Parathyroid adenoma (tissue), 2 donors: ENCODE data around the gene MYPN.
A peak's percentile ranks its signal among the peaks of the same experiment; 100 is the strongest.

ENCODE experiments used
- H2AFZ ChIP-seq: fragments of 300-600 bp; sonication (generic); one replicate; pipeline ENCODE4 v1.7.0; 2017; ENCODE audit warnings: antibody characterized with exemption, mild to moderate bottlenecking
- H3K27ac ChIP-seq: fragments of 300-600 bp; sonication (generic); one replicate; pipeline ENCODE4 v1.7.0; 2017
- H3K27me3 ChIP-seq: fragments of 300-600 bp; sonication (generic); one replicate; pipeline ENCODE4 v1.7.0; 2017; ENCODE audit warnings: low read length; ENCODE audit not compliant: control insufficient read depth, insufficient read depth
- H3K36me3 ChIP-seq: fragments of 300-600 bp; sonication (generic); one replicate; pipeline ENCODE4 v1.7.0; 2017; ENCODE audit warnings: low read length; ENCODE audit not compliant: control insufficient read depth, insufficient read depth
- H3K4me1 ChIP-seq: fragments of 300-600 bp; sonication (generic); one replicate; pipeline ENCODE4 v1.7.0; 2017; ENCODE audit warnings: control low read depth
- H3K4me2 ChIP-seq: fragments of 300-600 bp; sonication (generic); one replicate; pipeline ENCODE4 v1.7.0; 2017; ENCODE audit warnings: low read length
- H3K4me3 ChIP-seq: fragments of 300-600 bp; sonication (generic); one replicate; pipeline ENCODE4 v1.7.0; 2017; ENCODE audit warnings: low read depth, low read length
- H3K79me2 ChIP-seq: fragments of 300-600 bp; sonication (generic); one replicate; pipeline ENCODE4 v1.7.0; 2017; ENCODE audit warnings: control low read depth
- H3K9ac ChIP-seq: fragments of 300-600 bp; sonication (generic); one replicate; pipeline ENCODE4 v1.7.0; 2017; ENCODE audit warnings: mild to moderate bottlenecking
- H3K9me3 ChIP-seq: fragments of 300-600 bp; sonication (generic); one replicate; pipeline ENCODE4 v1.7.0; 2017; ENCODE audit warnings: low read length; ENCODE audit not compliant: control insufficient read depth
- CTCF ChIP-seq: fragments of 300-600 bp; sonication (generic); IDR thresholded peaks from one replicate; pipeline ENCODE4 v1.7.0; 2017; ENCODE audit warnings: antibody characterized with exemption, mild to moderate bottlenecking
- donor health status: primary hyperparathyroidism.

MYPN gene

GRCh38 chr10:68109331-68109730 lies at the start of gene MYPN:
Gene MYPN, plus strand, starts transcription at chr10:68109488. Its CDS starts 11,951 bp downstream, at chr10:68121439.
- H3K27me3 ChIP-seq = no peaks in the 10 kb centered on the region
- no peak for TF ChIP-seq CTCF
- H2AFZ ChIP-seq = no peak within 1 kb of the TSS
- no peaks in the 10 kb centered on the region for H3K9me3 ChIP-seq
- H3K36me3 ChIP-seq = no peaks in the 10 kb centered on the region
- H3K27ac ChIP-seq = no peak within 1 kb of the TSS
- H3K4me3 ChIP-seq = no peak within 1 kb of the TSS
- H3K4me2 ChIP-seq = no peak within 1 kb of the TSS
- H3K4me1 ChIP-seq = no peaks in the 10 kb centered on the region
- no peak within 1 kb of the TSS for H3K9ac ChIP-seq
- no peaks in the 10 kb centered on the region for H3K79me2 ChIP-seq

- H2AFZ ChIP-seq = no peak overlapping the region
- H3K4me1 ChIP-seq = no peaks in the 10 kb centered on the region
- H3K27ac ChIP-seq = no peak overlapping the region
- H3K27me3 ChIP-seq = no peaks in the 10 kb centered on the region
- H3K4me3 ChIP-seq = no peak overlapping the region
- TF ChIP-seq CTCF = no peak
- no peaks in the 10 kb centered on the region for H3K9me3 ChIP-seq
- no peaks in the 10 kb centered on the region for H3K36me3 ChIP-seq
- H3K9ac ChIP-seq = no peak overlapping the region
- no peak overlapping the region for H3K4me2 ChIP-seq
- peaks cover 14% of the 10 kb centered on the region for H3K79me2 ChIP-seq
These were observed 42.3 kb upstream of the MYPN start for GRCh38 chr10:68067029-68067428.

GRCh38 chr10:68067508-68067907 lies 41.8 kb upstream of the MYPN start:
- Histone ChIP-seq H3K36me3 (no peaks in the 10 kb centered on the region), H3K79me2 (peaks cover 14% of the 10 kb centered on the region), H3K9me3 (no peaks in the 10 kb centered on the region), H3K27ac (no peak overlapping the region), H3K9ac (no peak overlapping the region), H3K4me2 (no peak overlapping the region), H3K27me3 (no peaks in the 10 kb centered on the region), H2AFZ (no peak overlapping the region), H3K4me1 (no peaks in the 10 kb centered on the region), H3K4me3 (no peak overlapping the region)
- no peak for TF ChIP-seq CTCF

GRCh38 chr10:68073631-68074030 lies 35.7 kb upstream of the MYPN start:
- TF ChIP-seq CTCF = no peak
- Histone ChIP-seq H3K9ac (no peak overlapping the region), H3K27ac (no peak overlapping the region), H3K4me3 (peak overlapping the region; percentile 98), H3K4me2 (peak overlapping the region; percentile 81), H2AFZ (no peak overlapping the region), H3K9me3 (no peaks in the 10 kb centered on the region), H3K36me3 (no peaks in the 10 kb centered on the region), H3K4me1 (peaks cover 5% of the 10 kb centered on the region), H3K27me3 (no peaks in the 10 kb centered on the region), H3K79me2 (peaks cover 15% of the 10 kb centered on the region)

- Histone ChIP-seq H3K9me3 (no peaks in the 10 kb centered on the region), H3K27ac (peak overlapping the region; percentile 94), H2AFZ (peak overlapping the region; percentile 100), H3K79me2 (peaks cover 15% of the 10 kb centered on the region), H3K4me1 (peaks cover 5% of the 10 kb centered on the region), H3K4me3 (peak overlapping the region; percentile 98), H3K9ac (peak overlapping the region; percentile 98), H3K27me3 (no peaks in the 10 kb centered on the region), H3K4me2 (peak overlapping the region; percentile 81), H3K36me3 (no peaks in the 10 kb centered on the region)
- no peak for TF ChIP-seq CTCF
These were observed 35.1 kb upstream of the MYPN start for GRCh38 chr10:68074031-68074774.
